GM12878 (cell line): ENCODE data around the gene FMNL2. TPM values are rescaled to one million over a fixed set of nuclear protein-coding genes. Genes with fewer than 3 reads are reported as not detected.
A peak's percentile ranks its signal among the peaks of the same experiment; 100 is the strongest.

Experiments used
- ATAC-seq: fragments of 200-7000 bp; cut with Tn5 transposase; 3 replicates; pipeline ENCODE4 v1.9.1; 2020; ENCODE audit warnings: mild to moderate bottlenecking, moderate library complexity
- BruUV-seq: library from RNA; stranded (reverse); fragments of 400-500 nt; replicated peaks from 2 replicates; lab custom pipeline; 2021; lab: Mats Ljungman, UMichigan
- CTCF ChIA-PET: fragments of 300-600 bp; sonication (Branson Sonifier 250); formaldehyde crosslinking; extraction: SDS; loops from one replicate; lab custom pipeline; 2021; ENCODE audit warnings: inconsistent platforms; lab: Yijun Ruan, JAX
- POLR2A ChIA-PET: fragments of 350-600 bp; formaldehyde crosslinking; extraction: SDS; loops from one replicate; lab custom pipeline; 2021; ENCODE audit warnings: inconsistent platforms; lab: Charles Lee
- RAD21 ChIA-PET: fragments of 300-600 bp; sonication (Branson Sonifier 250); formaldehyde crosslinking; loops from one replicate; lab custom pipeline; 2023; ENCODE audit warnings: antibody characterized with exemption; ENCODE audit not compliant: unreplicated experiment; lab: Charles Lee
- SMC1A ChIA-PET: fragments of 300-600 bp; sonication (Branson Sonifier 250); formaldehyde crosslinking; loops from one replicate; lab custom pipeline; 2023; ENCODE audit not compliant: unreplicated experiment, uncharacterized antibody; lab: Charles Lee
- DNase-seq: peaks from one replicate; pipeline ENCODE4 v3.0.0-alpha.2; 2011; ENCODE audit warnings: low read depth, low spot score
- FAIRE-seq: peaks from 3 replicates; lab custom pipeline; 2011; peaks lifted over from hg19 to GRCh38; lab: Jason Lieb, UNC
- H2AFZ ChIP-seq: 2 replicates; pipeline ENCODE4 v1.6.0; 2011; ENCODE audit warnings: low read depth, low read length, control low read depth; ENCODE audit not compliant: control insufficient read depth
- H3K27ac ChIP-seq: 2 replicates; pipeline ENCODE4 v1.5.1; 2011; ENCODE audit warnings: control low read depth; ENCODE audit not compliant: control insufficient read depth, insufficient read depth
- H3K27me3 ChIP-seq, 2 experiments: replicated peaks in 1 of 2; 2 replicates each; pipeline versions ENCODE4 v1.6.0 to v1.6.1; 2011; ENCODE audit warnings: low read length in 1 of 2; ENCODE audit not compliant: control insufficient read depth in 2 of 2, insufficient read depth in 2 of 2
- H3K36me3 ChIP-seq, 2 experiments: 2 replicates each; pipeline ENCODE4 v1.5.1; 2011; ENCODE audit warnings: low read length in 1 of 2; ENCODE audit not compliant: control insufficient read depth in 2 of 2, insufficient read depth in 2 of 2
- H3K4me1 ChIP-seq: 2 replicates; pipeline ENCODE4 v1.6.1; 2011; ENCODE audit warnings: mild to moderate bottlenecking, low read length, moderate library complexity, mixed read lengths; ENCODE audit not compliant: control insufficient read depth, insufficient read depth
- H3K4me2 ChIP-seq: 2 replicates; pipeline ENCODE4 v1.6.0; 2011; ENCODE audit warnings: control low read depth; ENCODE audit not compliant: control insufficient read depth, insufficient read depth
- H3K4me3 ChIP-seq: fragments of 200-600 bp; sonication (generic); 2 replicates; pipeline ENCODE4 v1.5.1; 2016
- H3K79me2 ChIP-seq: 2 replicates; pipeline ENCODE4 v1.6.0; 2011; ENCODE audit warnings: low read length; ENCODE audit not compliant: control insufficient read depth, insufficient read depth
- H3K9ac ChIP-seq: 2 replicates; pipeline ENCODE4 v1.8.0; 2011; ENCODE audit warnings: low read length, control low read depth, mixed read lengths; ENCODE audit not compliant: control insufficient read depth, insufficient read depth
- H3K9me3 ChIP-seq: replicated peaks from 3 replicates; pipeline ENCODE4 v1.5.1; 2011; ENCODE audit warnings: mild to moderate bottlenecking, low read length; ENCODE audit not compliant: control insufficient read depth, insufficient read depth
- H4K20me1 ChIP-seq: 2 replicates; pipeline ENCODE4 v1.6.0; 2011; ENCODE audit not compliant: control insufficient read depth, insufficient read depth
- IKZF1 ChIP-seq: fragments of 450-650 bp; conservative IDR thresholded peaks from 2 replicates; pipeline ENCODE4 v1.6.1; 2017; ENCODE audit warnings: antibody characterized with exemption, mild to moderate bottlenecking
- IKZF2 ChIP-seq, 2 experiments: fragments of 450-650 bp; IDR thresholded peaks; 2 replicates each; pipeline ENCODE4 v1.6.1; 2017; ENCODE audit warnings: mild to moderate bottlenecking in 2 of 2, moderate library complexity in 2 of 2
- MTA2 ChIP-seq: fragments of 450-650 bp; IDR thresholded peaks from 2 replicates; pipeline ENCODE4 v1.6.1; 2016; ENCODE audit warnings: low read depth, mild to moderate bottlenecking, moderate library complexity
- MYC ChIP-seq: IDR thresholded peaks from 2 replicates; pipeline ENCODE4 v1.6.1; 2011; ENCODE audit warnings: mild to moderate bottlenecking, low read length, moderate library complexity, inconsistent platforms; ENCODE audit not compliant: insufficient read depth, insufficient replicate concordance, insufficient read length, severe bottlenecking
- POU2F2 ChIP-seq: IDR thresholded peaks from 3 replicates; pipeline ENCODE4 v1.6.1; 2011; ENCODE audit warnings: low read depth, mild to moderate bottlenecking, low read length, borderline replicate concordance
- RAD51 ChIP-seq: fragments of 450-650 bp; IDR thresholded peaks from 2 replicates; pipeline ENCODE4 v1.6.1; 2016; ENCODE audit warnings: moderate library complexity, mild to moderate bottlenecking, inconsistent platforms
- SPI1 ChIP-seq: IDR thresholded peaks from 2 replicates; pipeline ENCODE4 v1.6.1; 2011; ENCODE audit warnings: low read depth, mild to moderate bottlenecking, low read length, moderate library complexity, borderline replicate concordance; ENCODE audit not compliant: insufficient read depth
- SREBF1 ChIP-seq: IDR thresholded peaks from 2 replicates; pipeline ENCODE4 v1.6.1; 2012; ENCODE audit warnings: mild to moderate bottlenecking, low read length
- WGBS: methylation state at CpG from one replicate; pipeline ENCODE4 v1.1.6; 2016; ENCODE audit warnings: low lambda C conversion rate; ENCODE audit not compliant: insufficient replicate concordance, insufficient coverage; ENCODE audit errors: missing lambda C conversion rate; 5-methylcytosine and 5-hydroxymethylcytosine counted together
- in situ Hi-C: fragments of 300-500 bp; cut with MboI; formaldehyde crosslinking; loops from 9 replicates; pipeline ENCODE4 v1.14.3; 2018; ENCODE audit warnings: mixed read lengths
- intact Hi-C: fragments of 100-400 bp; cut with micrococcal nuclease; formaldehyde crosslinking; loops from one replicate; pipeline ENCODE4 v1.14.2; 2022; ENCODE audit not compliant: unreplicated experiment
- polyA plus RNA-seq, 11 experiments: library from polyadenylated mRNA; depleted of rRNA in 4 of 11; unstranded in 6 of 11; stranded (reverse) in 5 of 11; fragments of >200 nt; fragmentation: Nextera tagmentation in 4 of 11; fragmentation: Illumina TruSeq in 1 of 11; extraction: Ambion mirVana in 4 of 11; extraction: Trizol in 1 of 11; gene quantifications; 1 replicate in 1 of 11; 2 replicates in 10 of 11; pipeline versions ENCODE4 v1.2.1 to v1.2.3, GENCODE V29; 2011 to 2016; ENCODE audit warnings: inconsistent platforms in 2 of 11, missing spikeins in 2 of 11, low read depth in 1 of 11
- total RNA-seq, 4 experiments: library from RNA; depleted of rRNA in 3 of 4; stranded (reverse); fragments of >200 nt in 3 of 4; fragmentation: Illumina TruSeq in 1 of 4; extraction: Trizol in 1 of 4; gene quantifications; 2 replicates each; pipeline versions ENCODE4 v1.2.1 to v1.2.3, GENCODE V29; 2013 to 2021

Gene FMNL2
- total and polyA plus RNA-seq, 10 of the 15 experiments (the other 5 are each of a cell fraction or from before 2014, with no cell fraction given) = 0.13 to 9.9 (median 0.35) TPM

DNA sequence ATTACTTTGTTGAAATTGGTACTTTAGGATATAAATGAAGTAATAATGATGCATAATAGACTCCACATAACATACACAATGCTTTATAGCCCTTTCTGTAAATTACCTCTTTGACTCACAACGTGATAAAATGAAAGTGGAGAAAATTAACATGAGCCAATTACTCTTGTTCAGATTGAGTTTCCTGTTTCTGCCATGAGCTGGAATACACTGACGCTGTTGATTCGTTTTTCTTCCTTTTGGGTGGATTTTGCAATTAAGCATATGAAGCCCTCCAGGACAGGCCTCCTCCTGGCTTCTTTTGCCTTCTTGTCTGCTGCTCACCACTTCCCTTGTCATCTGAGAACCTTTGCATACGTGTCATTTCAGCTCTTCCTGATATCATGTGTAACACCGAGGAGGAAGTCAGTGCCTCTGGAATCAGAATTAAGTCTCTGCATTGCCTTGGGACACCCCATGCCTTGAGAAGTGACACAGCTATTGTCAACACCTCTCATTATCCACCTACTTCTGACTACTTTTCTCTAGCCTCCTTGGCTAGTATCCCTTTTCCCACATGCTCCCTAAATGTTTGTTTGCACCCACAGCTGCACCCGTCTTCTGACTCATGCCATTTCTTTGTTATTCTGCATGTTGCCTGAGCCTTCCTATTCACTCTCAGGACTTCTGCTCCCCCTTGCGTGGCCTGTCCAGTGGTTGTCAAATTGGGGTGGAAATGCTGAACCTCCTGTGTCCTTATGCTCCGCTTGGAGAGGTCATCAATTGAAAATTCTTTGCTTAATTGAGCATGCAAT is 134.1 kb downstream of the FMNL2 start:
- Histone ChIP-seq H3K4me2 (peak overlapping the region; percentile 56), H2AFZ (peak overlapping the region; percentile 43), H3K27me3 (no peaks in the 10 kb centered on the region), H3K9me3 (no peaks in the 10 kb centered on the region), H4K20me1 (no peaks in the 10 kb centered on the region), H3K4me1 (peaks cover 23% of the 10 kb centered on the region)
- intact Hi-C loops = loop anchor here (5.0 to 10.0 kb wide), 4 partner anchors 132 to 294 kb away; partner anchors contain the start of genes FMNL2 and STAM2
- FAIRE-seq (peak; percentile 88), ATAC-seq (peak; percentile 6; the same call in 2 of the 3 replicates)
- TF ChIP-seq IKZF2 (IDR thresholded peaks at IDR 0.05) (peak; percentile 59 to 64; a peak in 2 of 4 replicates), RAD51 (0 out of 2 replicates have a peak, but pooled peaks have one; percentile 29), MYC (no peak), IKZF1 (peak; percentile 45; the same call in 1 of the 2 replicates), SREBF1 (no peak), MTA2 (0 out of 2 replicates have a peak, but pooled peaks have one; percentile 26), POU2F2 (peak; percentile 55; the same call in 1 of the 3 replicates), SPI1 (peak; percentile 62; the same call in 1 of the 2 replicates)
- TF ChIP-seq, all 136 proteins: peak for 6
- in situ Hi-C loops = no loop called here
- peak; percentile 28 for DNase-seq
- SMC1A ChIA-PET = interaction anchor here (0.6 to 9.4 kb wide), 17 partner anchors 14 to 167 kb away, joined by 3 to 98 read pairs (median 4); no protein-coding TSS in a partner anchor
- Histone ChIP-seq H3K27ac (peak overlapping the region; percentile 38), H3K4me3 (no peak overlapping the region), H3K79me2 (peaks cover 2% of the 10 kb centered on the region), H3K9ac (no peak overlapping the region), H3K36me3 (no peaks in the 10 kb centered on the region)
- no TSS peak for BruUV-seq
- 24% methylated on average over 8 of the region's 8 CpGs for WGBS
- CTCF ChIA-PET = interaction anchor here (0.7 to 3.3 kb wide), 11 partner anchors 16 to 293 kb away, joined by 3 to 13 read pairs (median 5); partner anchors contain the start of gene FMNL2
- POLR2A ChIA-PET = interaction anchor here (0.6 to 1.4 kb wide), 6 partner anchors 11 to 258 kb away, joined by 3 to 4 read pairs (median 3); no protein-coding TSS in a partner anchor
- RAD21 ChIA-PET = interaction anchor here (0.7 to 3.7 kb wide), 12 partner anchors 10 to 292 kb away, joined by 3 to 37 read pairs (median 6); no protein-coding TSS in a partner anchor
